Muscle layer of duodenum (tissue), 2 donors: ENCODE measurements around the gene CCDC88A.
"Not testable (repeated sequence)": the region's sequence is repeated elsewhere in the genome, so short reads cannot be mapped to it uniquely, and the experiment has no call there.

Source experiments
- H3K27ac ChIP-seq: one replicate; pipeline ENCODE4 v1.7.0; 2013; ENCODE audit warnings: mild to moderate bottlenecking, low read length
- H3K27me3 ChIP-seq: one replicate; pipeline ENCODE4 v1.7.0; 2013; ENCODE audit warnings: low read depth, mild to moderate bottlenecking, control low read depth, low read length
- H3K36me3 ChIP-seq, 2 donors: one replicate each; pipeline ENCODE4 v1.7.0; 2013; ENCODE audit warnings: low read length in 2 of 2, control low read depth in 1 of 2, mild to moderate bottlenecking in 1 of 2; ENCODE audit not compliant: insufficient read depth in 2 of 2, control insufficient read depth in 1 of 2
- H3K4me1 ChIP-seq, 2 donors: one replicate each; pipeline ENCODE4 v1.7.0; 2013; ENCODE audit warnings: low read length in 2 of 2, mild to moderate bottlenecking in 2 of 2, control low read depth in 1 of 2, moderate library complexity in 1 of 2; ENCODE audit not compliant: insufficient read depth in 2 of 2, control insufficient read depth in 1 of 2
- H3K4me3 ChIP-seq, 2 donors: one replicate each; pipeline ENCODE4 v1.7.0; 2013; ENCODE audit warnings: low read length in 2 of 2, low read depth in 1 of 2, mild to moderate bottlenecking in 1 of 2
- H3K9me3 ChIP-seq, 2 donors: one replicate each; pipeline ENCODE4 v1.7.0; 2013; ENCODE audit warnings: low read length in 2 of 2, control low read depth in 1 of 2, mild to moderate bottlenecking in 1 of 2; ENCODE audit not compliant: control insufficient read depth in 1 of 2
- donor health status: healthy.

CCDC88A gene

DNA sequence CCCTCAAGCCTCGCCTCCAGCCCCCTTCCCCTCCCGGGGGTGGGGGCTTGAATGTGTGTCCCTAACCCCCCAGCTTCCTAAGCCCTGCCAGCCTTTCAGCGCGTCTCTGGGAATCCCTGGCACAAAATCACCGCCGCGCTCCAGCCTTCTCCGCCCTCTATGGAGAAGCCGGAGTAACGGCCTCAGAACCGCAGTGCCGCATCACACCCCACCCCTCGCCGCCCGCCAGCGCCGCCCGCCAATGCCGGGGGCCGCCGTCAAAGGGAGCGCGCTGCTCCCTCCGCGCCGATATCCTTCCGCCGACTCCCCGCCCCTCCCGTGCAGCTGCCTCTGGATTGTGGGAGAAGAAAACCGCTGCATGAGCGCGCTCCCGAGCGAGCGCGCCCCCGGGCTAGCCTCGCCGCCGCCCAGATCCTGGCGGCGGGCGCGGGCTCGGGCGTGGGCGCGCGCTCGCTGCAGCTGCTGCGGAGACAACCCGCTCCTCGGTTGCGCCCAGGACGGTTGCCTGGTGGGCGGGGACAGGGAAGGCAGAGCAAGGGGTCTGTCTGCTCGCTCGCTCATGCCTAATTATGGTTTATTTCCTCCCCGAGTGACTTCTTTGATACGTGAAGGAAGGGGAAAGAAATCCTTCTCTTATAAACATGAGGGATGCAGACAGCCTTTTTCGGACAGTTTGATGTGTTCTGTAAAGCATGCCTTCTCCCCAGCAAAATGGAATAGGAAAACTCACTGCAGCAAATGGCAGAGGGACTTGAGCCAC is at the start of gene CCDC88A:
CCDC88A (minus strand) TSS at position 178 of the 760 bp plus-strand sequence. CDS start 777 bp downstream, outside the sequence.
- H3K4me1 ChIP-seq = peaks cover 4 to 8% of the 10 kb centered on the region in 2 donors
- no peaks in the 10 kb centered on the region for H3K9me3 ChIP-seq
- H3K4me3 ChIP-seq = peak within 1 kb of the TSS; percentile 96 to 98
- H3K27ac ChIP-seq = peak within 1 kb of the TSS; percentile 73
- no peaks in the 10 kb centered on the region for H3K36me3 ChIP-seq
- no peaks in the 10 kb centered on the region for H3K27me3 ChIP-seq

GRCh38 chr2:55461679-55462078 is 42.0 kb upstream of the CCDC88A start:
- no peaks in the 10 kb centered on the region for H3K27me3 ChIP-seq
- H3K4me1 ChIP-seq = no peaks in the 10 kb centered on the region
- no peak overlapping the region for H3K4me3 ChIP-seq

GRCh38 chr2:55460562-55460961 is 40.9 kb upstream of the CCDC88A start:
- H3K9me3 ChIP-seq = peaks cover 0 to 4% of the 10 kb centered on the region in 2 donors
- H3K4me1 ChIP-seq = no peaks in the 10 kb centered on the region
- H3K4me3 ChIP-seq = no peak overlapping the region
- H3K27me3 ChIP-seq = no peaks in the 10 kb centered on the region
- H3K36me3 ChIP-seq = no peaks in the 10 kb centered on the region
- H3K27ac ChIP-seq = no peak overlapping the region

More at GRCh38 chr2:55461679-55462078, 42.0 kb upstream of the CCDC88A start:
- Histone ChIP-seq H3K36me3 (no peaks in the 10 kb centered on the region), H3K27ac (no peak overlapping the region), H3K9me3 (peaks cover 0 to 4% of the 10 kb centered on the region in 2 donors)

DNA sequence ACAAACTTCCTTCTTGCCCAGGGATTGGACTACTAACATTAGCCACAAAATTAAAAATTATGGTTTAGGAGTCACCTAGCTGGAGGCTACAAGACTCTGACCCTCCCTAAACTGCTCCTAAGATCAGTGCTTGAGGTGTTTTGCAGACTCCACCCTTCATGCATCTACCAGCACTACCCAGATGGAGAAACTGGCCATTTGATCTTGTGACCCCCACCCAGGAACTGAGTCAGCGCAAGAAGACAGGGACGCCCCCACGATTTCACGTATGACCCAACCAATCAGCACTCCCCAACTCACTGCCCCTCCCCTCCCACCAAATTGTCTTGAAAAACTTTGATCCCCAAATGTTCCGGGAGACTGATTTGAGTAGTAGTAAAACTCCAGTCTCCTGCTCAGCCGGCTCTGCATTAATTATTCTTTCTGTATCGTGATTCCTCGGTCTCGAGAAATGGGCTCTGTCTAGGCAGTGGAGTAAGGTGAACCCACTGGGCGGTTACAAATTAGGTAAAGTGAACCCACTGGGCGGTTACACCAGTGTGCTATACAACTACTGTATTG is 40.1 kb upstream of the CCDC88A start:
- Histone ChIP-seq H3K9me3 (peaks cover 0 to 4% of the 10 kb centered on the region in 2 donors), H3K4me1 (no peaks in the 10 kb centered on the region), H3K36me3 (no peaks in the 10 kb centered on the region), H3K27me3 (no peaks in the 10 kb centered on the region), H3K4me3 (no peak overlapping the region), H3K27ac (no peak overlapping the region)

- no peak overlapping the region for H3K4me3 ChIP-seq
- no peak overlapping the region for H3K27ac ChIP-seq
- no peaks in the 10 kb centered on the region for H3K27me3 ChIP-seq
- no peaks in the 10 kb centered on the region for H3K36me3 ChIP-seq
- H3K9me3 ChIP-seq = peaks cover 0 to 4% of the 10 kb centered on the region in 2 donors
- no peaks in the 10 kb centered on the region for H3K4me1 ChIP-seq
Observed at GRCh38 chr2:55459279-55459678, 39.6 kb upstream of the CCDC88A start.

DNA sequence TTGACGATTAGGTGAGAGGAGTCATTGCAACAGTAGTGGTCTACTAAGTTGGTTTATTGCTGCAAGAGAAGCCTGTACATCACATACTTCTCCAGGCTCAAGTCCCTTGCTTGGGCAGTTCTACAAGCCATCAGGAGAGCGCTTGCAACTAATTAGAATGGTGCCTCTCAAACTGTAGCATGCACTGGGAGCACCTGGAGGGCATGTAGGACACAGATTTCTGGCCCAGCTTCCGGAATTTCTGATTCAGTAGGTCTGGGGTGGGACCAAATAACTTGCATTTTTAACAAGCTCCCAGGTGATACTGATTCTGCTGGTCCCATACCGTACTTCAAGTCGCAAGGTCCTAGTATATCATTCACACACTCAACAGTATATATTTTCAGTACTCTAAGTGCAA is 34.5 kb upstream of the CCDC88A start:
- no peak overlapping the region for H3K27ac ChIP-seq
- H3K4me3 ChIP-seq = no peak overlapping the region
- H3K36me3 ChIP-seq = no peaks in the 10 kb centered on the region
- no peaks in the 10 kb centered on the region for H3K27me3 ChIP-seq
- H3K4me1 ChIP-seq = no peaks in the 10 kb centered on the region
- H3K9me3 ChIP-seq = no peaks in the 10 kb centered on the region

GRCh38 chr2:55452879-55453278 is 33.2 kb upstream of the CCDC88A start:
- Histone ChIP-seq H3K36me3 (no peaks in the 10 kb centered on the region), H3K9me3 (no peaks in the 10 kb centered on the region), H3K27me3 (no peaks in the 10 kb centered on the region)

DNA sequence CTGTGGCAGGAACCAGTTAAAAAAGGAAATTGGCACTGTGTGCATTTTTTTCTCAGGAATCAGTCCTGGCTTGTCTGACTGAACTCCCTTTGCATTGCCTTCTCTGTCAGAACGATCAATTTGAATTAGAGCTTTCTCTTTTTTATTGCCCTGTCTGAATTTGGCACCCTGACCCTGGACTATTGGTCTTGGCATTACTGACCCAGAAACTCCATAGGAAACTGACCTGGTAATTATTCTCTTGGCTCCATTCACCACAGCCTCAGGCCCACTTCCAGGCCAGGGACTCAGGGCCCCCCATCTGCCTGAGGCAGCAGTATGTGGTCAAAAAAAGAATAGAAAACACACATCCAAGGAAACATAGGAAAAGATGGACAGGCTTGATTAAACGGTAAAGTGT is 32.0 kb upstream of the CCDC88A start:
- Histone ChIP-seq H3K9me3 (no peaks in the 10 kb centered on the region), H3K4me1 (no peaks in the 10 kb centered on the region), H3K27me3 (no peaks in the 10 kb centered on the region), H3K27ac (no peak overlapping the region), H3K36me3 (no peaks in the 10 kb centered on the region), H3K4me3 (no peak overlapping the region)

More at GRCh38 chr2:55452879-55453278, 33.2 kb upstream of the CCDC88A start:
- H3K27ac ChIP-seq = no peak overlapping the region
- no peak overlapping the region for H3K4me3 ChIP-seq
- H3K4me1 ChIP-seq = no peaks in the 10 kb centered on the region

- not testable (repeated sequence) for H3K9me3 ChIP-seq, H3K4me1 ChIP-seq, H3K27me3 ChIP-seq, H3K4me3 ChIP-seq, H3K36me3 ChIP-seq, H3K27ac ChIP-seq
Observed at GRCh38 chr2:55450014-55450413, 30.4 kb upstream of the CCDC88A start.

DNA sequence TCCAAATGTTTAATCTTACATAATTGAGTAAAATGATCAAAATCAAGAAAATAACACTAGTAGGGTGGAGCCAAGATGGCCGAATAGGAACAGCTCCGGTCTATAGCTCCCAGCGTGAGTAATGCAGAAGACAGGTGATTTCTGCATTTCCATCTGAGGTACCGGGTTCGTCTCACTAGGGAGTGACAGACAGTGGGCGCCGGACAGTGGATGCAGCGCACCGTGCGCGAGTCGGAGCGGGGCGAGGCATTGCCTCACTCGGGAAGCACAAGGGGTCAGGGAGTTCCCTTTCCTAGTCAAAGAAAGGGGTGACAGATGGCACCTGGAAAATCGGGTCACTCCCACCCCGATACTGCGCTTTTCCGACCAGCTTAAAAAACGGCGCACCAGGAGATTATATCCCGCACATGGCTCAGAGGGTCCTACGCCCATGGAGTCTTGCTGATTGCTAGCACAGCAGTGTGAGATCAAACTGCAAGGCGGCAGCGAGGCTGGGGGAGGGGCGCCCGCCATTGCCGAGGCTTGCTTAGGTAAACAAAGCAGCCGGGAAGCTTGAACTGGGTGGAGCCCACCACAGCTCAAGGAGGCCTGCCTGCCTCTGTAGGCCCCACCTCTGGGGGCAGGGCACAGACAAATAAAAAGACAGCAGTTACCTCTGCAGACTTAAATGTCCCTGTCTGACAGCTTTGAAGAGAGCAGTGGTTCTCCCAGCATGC is 22.5 kb upstream of the CCDC88A start:
- not testable (repeated sequence) for H3K27me3 ChIP-seq, H3K4me1 ChIP-seq, H3K27ac ChIP-seq, H3K36me3 ChIP-seq, H3K9me3 ChIP-seq, H3K4me3 ChIP-seq

DNA sequence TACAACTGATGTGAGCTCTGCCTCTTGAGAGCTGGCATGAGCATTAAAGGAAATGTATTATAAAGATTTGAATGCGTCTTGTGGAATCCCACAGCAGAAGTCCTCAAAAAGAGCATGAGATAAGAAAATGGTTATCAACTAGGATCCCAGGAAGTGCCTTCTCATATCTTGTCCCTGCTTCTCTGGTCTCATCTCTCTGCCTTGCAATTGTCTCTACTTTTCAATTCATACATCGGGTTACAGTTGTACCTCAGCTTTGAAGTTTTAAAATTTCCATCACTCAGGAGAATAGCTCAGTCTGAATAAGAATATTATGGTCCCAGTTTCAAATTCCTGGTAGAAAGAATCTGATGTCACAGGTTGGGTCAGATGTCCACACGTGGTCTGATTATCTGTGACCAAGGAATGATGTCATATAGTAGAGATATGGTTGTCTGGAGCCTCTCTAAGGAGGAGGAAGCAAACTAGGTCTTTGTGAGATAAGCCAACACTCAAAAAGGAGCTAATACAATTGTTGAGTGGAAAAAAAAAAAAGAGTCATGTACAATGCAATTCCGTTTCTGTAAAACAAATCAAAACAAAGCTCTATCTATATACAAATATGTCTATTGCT is 21.7 kb upstream of the CCDC88A start:
- no peaks in the 10 kb centered on the region for H3K9me3 ChIP-seq
- no peaks in the 10 kb centered on the region for H3K27me3 ChIP-seq
- H3K4me3 ChIP-seq = no peak overlapping the region
- H3K36me3 ChIP-seq = no peaks in the 10 kb centered on the region
- H3K27ac ChIP-seq = no peak overlapping the region
- no peaks in the 10 kb centered on the region for H3K4me1 ChIP-seq
